ENCODE results near the gene FLG2. TPM values are rescaled to one million over a fixed set of nuclear protein-coding genes. Genes with fewer than 3 reads are reported as not detected.
"Not testable (repeated sequence)": the region's sequence is repeated elsewhere in the genome, so short reads cannot be mapped to it uniquely, and the experiment has no call there.

The FLG2 gene
- polyA plus RNA-seq, 3 donors: not detected

DNA sequence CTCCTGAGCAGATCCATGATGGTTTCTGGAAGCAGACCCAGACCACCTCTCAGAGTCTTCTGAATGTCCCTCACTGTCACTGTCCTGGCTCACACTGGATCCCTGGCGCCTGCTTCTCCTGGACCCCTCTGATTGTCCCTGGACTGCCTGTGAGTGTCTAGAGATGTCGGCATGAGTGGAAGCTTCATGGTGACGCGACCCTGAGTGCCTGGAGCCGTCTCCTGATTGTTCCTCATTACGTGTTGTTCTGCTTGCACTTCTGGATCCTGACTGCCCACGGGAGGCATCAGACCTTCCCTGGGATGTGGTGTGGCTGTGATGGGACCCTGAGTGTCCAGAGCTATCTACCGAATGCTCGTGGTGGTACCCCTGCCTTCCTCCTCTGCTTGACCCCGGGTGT lies 53.7 kb downstream of the FLG2 start:
- intact Hi-C loops (cut with micrococcal nuclease); H3K27ac Mint-ChIP-seq; H3K27me3 Mint-ChIP-seq (ENCODE audit: low read depth in 3 of 3); H3K79me2 ChIP-seq (ENCODE audit: insufficient read depth, low read length); DNase-seq; H3K4me3 ChIP-seq (replicated peaks in 1 of 3; ENCODE audit: low read depth in 2 of 3, low read length in 3 of 3); H3K27ac ChIP-seq (ENCODE audit: low read depth in 1 of 2, low read length in 2 of 2); H2AFZ ChIP-seq (ENCODE audit: insufficient read depth, low read depth, low read length, poor library complexity, severe bottlenecking); H3K9ac ChIP-seq (ENCODE audit: insufficient read depth, low read length, poor library complexity, severe bottlenecking); H3K36me3 ChIP-seq (replicated peaks in 1 of 2; ENCODE audit: control insufficient read depth in 1 of 2, insufficient read depth in 2 of 2, low read length in 2 of 2); H3K27me3 ChIP-seq (ENCODE audit: control insufficient read depth in 2 of 2, insufficient read depth in 2 of 2, low read length in 2 of 2); H3K4me1 Mint-ChIP-seq; H3K36me3 Mint-ChIP-seq; H3K4me2 ChIP-seq (replicated peaks; ENCODE audit: extremely low read depth, low read length, poor library complexity, severe bottlenecking); H3K4me3 Mint-ChIP-seq; H4K20me1 ChIP-seq (ENCODE audit: insufficient read depth, low read length); H3K4me1 ChIP-seq (ENCODE audit: control insufficient read depth in 1 of 2, insufficient read depth in 2 of 2, low read length in 2 of 2): not testable (repeated sequence)
- WGBS (ENCODE audit: insufficient coverage): 83% methylated on average over 1 of the region's 10 CpGs
- peaks cover 31 to 39% of the 10 kb centered on the region in 2 donors for H3K9me3 ChIP-seq (replicated peaks in 1 of 2; ENCODE audit: control insufficient read depth in 1 of 2, insufficient read depth in 1 of 2, low read length in 2 of 2)
- H3K9me3 Mint-ChIP-seq: peaks cover 44 to 67% (median 58%) of the 10 kb centered on the region in 7 donors

DNA sequence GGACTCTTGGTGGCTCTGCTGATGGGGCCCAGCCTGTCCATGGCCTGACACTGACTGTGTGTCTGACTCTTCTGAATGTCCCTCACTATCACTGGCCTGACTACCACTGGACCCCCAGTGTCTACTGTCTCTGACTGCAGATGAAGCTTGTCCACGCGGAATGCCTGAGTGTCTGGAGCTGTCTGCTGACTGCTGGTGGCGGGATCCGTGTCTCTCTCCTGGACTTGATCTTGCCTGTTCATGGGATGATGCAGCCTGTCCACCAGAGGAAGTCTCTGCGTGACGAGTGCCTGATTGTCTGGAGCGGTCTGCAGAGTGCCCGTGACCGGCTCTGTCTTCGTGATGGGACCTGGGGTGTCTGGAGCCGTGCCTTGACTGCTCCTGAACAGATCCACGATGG lies 55.0 kb downstream of the FLG2 start:
- intact Hi-C loops (cut with micrococcal nuclease); H3K9ac ChIP-seq (ENCODE audit: insufficient read depth, low read length, poor library complexity, severe bottlenecking); H3K4me3 ChIP-seq (replicated peaks in 1 of 3; ENCODE audit: low read depth in 2 of 3, low read length in 3 of 3); H3K27ac Mint-ChIP-seq; H3K4me3 Mint-ChIP-seq; H4K20me1 ChIP-seq (ENCODE audit: insufficient read depth, low read length); H3K27ac ChIP-seq (ENCODE audit: low read depth in 1 of 2, low read length in 2 of 2); H3K4me1 Mint-ChIP-seq; H2AFZ ChIP-seq (ENCODE audit: insufficient read depth, low read depth, low read length, poor library complexity, severe bottlenecking); H3K4me1 ChIP-seq (ENCODE audit: control insufficient read depth in 1 of 2, insufficient read depth in 2 of 2, low read length in 2 of 2); H3K27me3 ChIP-seq (ENCODE audit: control insufficient read depth in 2 of 2, insufficient read depth in 2 of 2, low read length in 2 of 2); H3K36me3 ChIP-seq (replicated peaks in 1 of 2; ENCODE audit: control insufficient read depth in 1 of 2, insufficient read depth in 2 of 2, low read length in 2 of 2); H3K4me2 ChIP-seq (replicated peaks; ENCODE audit: extremely low read depth, low read length, poor library complexity, severe bottlenecking); H3K79me2 ChIP-seq (ENCODE audit: insufficient read depth, low read length); H3K27me3 Mint-ChIP-seq (ENCODE audit: low read depth in 3 of 3); H3K36me3 Mint-ChIP-seq; DNase-seq: not testable (repeated sequence)
- WGBS (ENCODE audit: insufficient coverage): 97% methylated on average over 11 of the region's 12 CpGs
- peaks cover 18 to 26% of the 10 kb centered on the region in 2 donors for H3K9me3 ChIP-seq (replicated peaks in 1 of 2; ENCODE audit: control insufficient read depth in 1 of 2, insufficient read depth in 1 of 2, low read length in 2 of 2)
- H3K9me3 Mint-ChIP-seq: peaks cover 35 to 53% (median 45%) of the 10 kb centered on the region in 7 donors

DNA sequence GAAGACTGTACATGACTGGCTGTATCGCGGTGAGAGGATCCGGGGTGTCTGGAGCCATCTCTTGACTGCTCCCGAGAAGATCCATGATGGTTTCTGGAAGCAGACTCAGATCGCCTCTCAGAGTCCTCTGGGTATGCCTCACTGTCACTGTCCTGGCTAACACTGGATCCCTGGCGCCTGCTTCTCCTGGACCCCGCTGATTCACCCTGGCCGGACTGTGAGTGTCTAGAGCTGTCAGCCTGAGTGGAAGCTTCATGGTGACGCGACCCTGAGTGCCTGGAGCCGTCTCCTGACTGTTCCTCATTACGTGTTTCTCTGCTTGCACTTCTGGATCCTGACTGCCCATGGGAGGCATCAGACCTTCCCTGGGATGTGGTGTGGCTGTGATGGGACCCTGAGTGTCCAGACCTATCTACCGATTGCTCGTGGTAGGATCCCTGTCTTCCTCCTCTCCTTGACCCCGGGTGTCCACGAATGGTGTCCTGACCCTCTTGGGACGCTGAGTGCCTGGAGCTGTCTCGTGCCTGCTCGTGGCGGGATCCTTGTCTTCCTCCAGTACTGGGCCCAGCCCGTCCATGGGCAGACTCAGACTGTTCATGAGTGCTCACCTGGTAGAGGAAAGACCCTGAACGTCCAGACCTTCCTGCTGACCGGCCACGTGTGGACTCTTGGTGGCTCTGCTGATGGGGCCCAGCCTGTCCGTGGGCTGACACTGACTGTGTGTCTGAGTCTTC lies 56.5 kb downstream of the FLG2 start:
- H3K36me3 Mint-ChIP-seq; DNase-seq; H3K4me1 ChIP-seq (ENCODE audit: control insufficient read depth in 1 of 2, insufficient read depth in 2 of 2, low read length in 2 of 2); intact Hi-C loops (cut with micrococcal nuclease); H3K9ac ChIP-seq (ENCODE audit: insufficient read depth, low read length, poor library complexity, severe bottlenecking); H4K20me1 ChIP-seq (ENCODE audit: insufficient read depth, low read length); H3K4me2 ChIP-seq (replicated peaks; ENCODE audit: extremely low read depth, low read length, poor library complexity, severe bottlenecking); H3K4me3 Mint-ChIP-seq; H3K27me3 Mint-ChIP-seq (ENCODE audit: low read depth in 3 of 3); H3K4me3 ChIP-seq (replicated peaks in 1 of 3; ENCODE audit: low read depth in 2 of 3, low read length in 3 of 3); H3K27me3 ChIP-seq (ENCODE audit: control insufficient read depth in 2 of 2, insufficient read depth in 2 of 2, low read length in 2 of 2); H3K27ac ChIP-seq (ENCODE audit: low read depth in 1 of 2, low read length in 2 of 2); H2AFZ ChIP-seq (ENCODE audit: insufficient read depth, low read depth, low read length, poor library complexity, severe bottlenecking); H3K36me3 ChIP-seq (replicated peaks in 1 of 2; ENCODE audit: control insufficient read depth in 1 of 2, insufficient read depth in 2 of 2, low read length in 2 of 2); H3K27ac Mint-ChIP-seq; H3K79me2 ChIP-seq (ENCODE audit: insufficient read depth, low read length); H3K4me1 Mint-ChIP-seq: not testable (repeated sequence)
- H3K9me3 Mint-ChIP-seq: peaks cover 21 to 39% (median 31%) of the 10 kb centered on the region in 7 donors
- H3K9me3 ChIP-seq (replicated peaks in 1 of 2; ENCODE audit: control insufficient read depth in 1 of 2, insufficient read depth in 1 of 2, low read length in 2 of 2): peaks cover 5 to 13% of the 10 kb centered on the region in 2 donors
- WGBS (ENCODE audit: insufficient coverage): 95% methylated on average over 13 of the region's 25 CpGs

Small RNAs within 50 kb of the gene (small RNA-seq; reads per million reads assigned to genes)
- not detected for gene HMGN3P1 (ENCODE audit: insufficient read length, low read depth)

Other genes with a start within 250 kb of the FLG2 start
- not detected for gene TCHH, start 244.6 kb downstream of the FLG2 start, polyA plus RNA-seq
- not detected for gene RPTN, start 200.8 kb downstream of the FLG2 start, polyA plus RNA-seq
- not detected for gene HRNR, start 135.8 kb downstream of the FLG2 start, polyA plus RNA-seq
- gene FLG, start 34.8 kb downstream of the FLG2 start, polyA plus RNA-seq: not detected
- gene CRNN, start 54.3 kb upstream of the FLG2 start, polyA plus RNA-seq: not detected
- not detected for gene LCE5A, start 150.8 kb upstream of the FLG2 start, polyA plus RNA-seq
- gene CRCT1, start 154.5 kb upstream of the FLG2 start, polyA plus RNA-seq: not detected
- not detected for gene LCE3E, start 206.8 kb upstream of the FLG2 start, polyA plus RNA-seq
- not detected for gene LCE3D, start 220.5 kb upstream of the FLG2 start, polyA plus RNA-seq
- gene LCE3C, start 240.2 kb upstream of the FLG2 start, polyA plus RNA-seq: not detected

Data from CD14-positive monocyte (primary cell).